GM12891 (cell line): ENCODE results near the gene GRAMD2A.

Experiments used
- POLR2A ChIP-seq: IDR thresholded peaks from 2 replicates; pipeline ENCODE4 v1.6.1; 2011; ENCODE audit warnings: low read depth, low read length, control low read depth
- TAF1 ChIP-seq: IDR thresholded peaks from 2 replicates; pipeline ENCODE4 v1.6.1; 2011; ENCODE audit warnings: low read depth, low read length, control low read depth

- TF ChIP-seq TAF1 (no peak), POLR2A (no peak)
Observed at GRCh38 chr15:72136170-72137051, 61.2 kb downstream of the GRAMD2A start.
